Breast epithelium (tissue), 4 donors: ENCODE results near the gene FBL. TPM values are rescaled to one million over a fixed set of nuclear protein-coding genes. Genes with fewer than 3 reads are reported as not detected.

Source experiments
- DNase-seq, 2 donors: peaks; one replicate each; pipeline ENCODE4 v3.0.0-alpha.2; 2019; ENCODE audit warnings: low spot score in 2 of 2
- H3K27ac ChIP-seq, 2 donors: fragments of 200-600 bp; sonication (generic) in 1 of 2; one replicate each; pipeline ENCODE4 v1.5.1; 2016 to 2019; ENCODE audit warnings: mild to moderate bottlenecking in 1 of 2
- H3K27me3 ChIP-seq, 2 donors: fragments of 200-600 bp; sonication (generic) in 1 of 2; one replicate each; pipeline versions ENCODE4 v1.5.1 to v1.6.0; 2017 to 2019; ENCODE audit warnings: control low read depth in 1 of 2, mild to moderate bottlenecking in 1 of 2
- H3K36me3 ChIP-seq: fragments of 200-600 bp; one replicate; pipeline ENCODE4 v1.5.1; 2019
- H3K4me1 ChIP-seq, 2 donors: fragments of 200-600 bp; sonication (generic); one replicate each; pipeline ENCODE4 v1.5.1; 2016 to 2019; ENCODE audit warnings: control low read depth in 1 of 2
- H3K4me3 ChIP-seq, 3 donors: fragments of 200-600 bp; sonication (generic); 1 replicate in 2 of 3; 2 replicates in 1 of 3; pipeline ENCODE4 v1.5.1; 2016 to 2019; ENCODE audit warnings: mild to moderate bottlenecking in 3 of 3, moderate library complexity in 2 of 3
- H3K9me3 ChIP-seq, 2 donors: fragments of 200-600 bp; sonication (generic) in 1 of 2; one replicate each; pipeline ENCODE4 v1.5.1; 2016 to 2019; ENCODE audit warnings: control low read depth in 1 of 2
- CTCF ChIP-seq, 3 donors: fragments of 450-650 bp; IDR thresholded peaks; one replicate each; pipeline ENCODE4 v1.5.1; 2016 to 2017; ENCODE audit warnings: antibody characterized with exemption in 3 of 3, mild to moderate bottlenecking in 3 of 3, moderate library complexity in 3 of 3
- POLR2A ChIP-seq: fragments of 450-650 bp; IDR thresholded peaks from one replicate; pipeline ENCODE4 v1.6.1; 2016; ENCODE audit warnings: antibody characterized with exemption, mild to moderate bottlenecking, moderate library complexity
- POLR2AphosphoS5 ChIP-seq, 3 donors: sonication (generic); formaldehyde crosslinking; IDR thresholded peaks; one replicate each; pipeline ENCODE4 v1.6.1; 2017; ENCODE audit warnings: antibody characterized with exemption in 3 of 3
- intact Hi-C: fragments of 100-400 bp; cut with DNase I; formaldehyde crosslinking; loops from one replicate; pipeline ENCODE4 v1.15.1; 2023; ENCODE audit warnings: low total_unique reads
- total RNA-seq, 3 donors: library from RNA; depleted of rRNA; stranded (reverse); fragments of >200 nt; gene quantifications; one replicate each; pipeline ENCODE4 v1.1.0, GENCODE V29; 2016

FBL gene
- total RNA-seq, 3 donors from 2014 or later, result 111 to 217 (median 145) TPM

- H3K4me1 ChIP-seq, result peaks cover 2 to 3% of the 10 kb centered on the region in 2 donors
- no peaks in the 10 kb centered on the region for H3K9me3 ChIP-seq
- no peak for DNase-seq
- intact Hi-C loops, result no loop called here
- H3K27me3 ChIP-seq, result no peaks in the 10 kb centered on the region
- H3K4me3 ChIP-seq, result no peak overlapping the region
- no peak for TF ChIP-seq POLR2A
- TF ChIP-seq CTCF (IDR thresholded peaks at IDR 0.05), result no peak
- TF ChIP-seq POLR2AphosphoS5 (IDR thresholded peaks at IDR 0.05), result no peak
- no peak overlapping the region for H3K27ac ChIP-seq
- H3K36me3 ChIP-seq, result no peaks in the 10 kb centered on the region
Observed at GRCh38 chr19:39837978-39838377, 8.2 kb downstream of the FBL start.

GRCh38 chr19:39834287-39834841 lies 11.8 kb downstream of the FBL start:
- intact Hi-C loops, result no loop called here
- no peak for DNase-seq

GRCh38 chr19:39833464-39834286 lies 12.5 kb downstream of the FBL start, which contains the start of gene DYRK1B:
TSS of gene DYRK1B (minus strand) at chr19:39834162. CDS start at chr19:39831867, 2,295 bp downstream.
- Histone ChIP-seq H3K36me3 (no peaks in the 10 kb centered on the region), H3K9me3 (no peaks in the 10 kb centered on the region), H3K4me3 (peak within 1 kb of the TSS; percentile 87 to 98 (median 96)), H3K4me1 (peaks cover 4 to 6% of the 10 kb centered on the region in 2 donors), H3K27me3 (no peaks in the 10 kb centered on the region), H3K27ac (peak within 1 kb of the TSS; percentile 95 to 97)
- TF ChIP-seq CTCF (IDR thresholded peaks at IDR 0.05) (peak in 1 of 3 donors; percentile 8), POLR2A (no peak), POLR2AphosphoS5 (IDR thresholded peaks at IDR 0.05) (peak; percentile 71 to 90 (median 90))
- peak; percentile 98 to 99 for DNase-seq
- intact Hi-C loops, result no loop called here

More at GRCh38 chr19:39834287-39834841, 11.8 kb downstream of the FBL start:
- Histone ChIP-seq H3K4me1 (peaks cover 4 to 6% of the 10 kb centered on the region in 2 donors), H3K27ac (peak overlapping the region; percentile 95 to 97), H3K9me3 (no peaks in the 10 kb centered on the region), H3K27me3 (no peaks in the 10 kb centered on the region), H3K4me3 (peak overlapping the region; percentile 87 to 98 (median 96)), H3K36me3 (no peaks in the 10 kb centered on the region)
- TF ChIP-seq CTCF (IDR thresholded peaks at IDR 0.05) (no peak), POLR2A (no peak), POLR2AphosphoS5 (IDR thresholded peaks at IDR 0.05) (no peak)

GRCh38 chr19:39833160-39833463 lies 13.1 kb downstream of the FBL start:
- H3K27me3 ChIP-seq, result no peaks in the 10 kb centered on the region
- no peak for DNase-seq
- no peaks in the 10 kb centered on the region for H3K9me3 ChIP-seq
- TF ChIP-seq POLR2A (no peak), CTCF (IDR thresholded peaks at IDR 0.05) (no peak), POLR2AphosphoS5 (IDR thresholded peaks at IDR 0.05) (no peak)
- H3K36me3 ChIP-seq, result no peaks in the 10 kb centered on the region
- intact Hi-C loops, result no loop called here
- H3K27ac ChIP-seq, result peak overlapping the region; percentile 95 to 97
- H3K4me3 ChIP-seq, result peak overlapping the region; percentile 87 to 98 (median 96)
- H3K4me1 ChIP-seq, result peaks cover 4 to 6% of the 10 kb centered on the region in 2 donors
